ENCODE results near the gene DOHH.

The DOHH gene

DNA sequence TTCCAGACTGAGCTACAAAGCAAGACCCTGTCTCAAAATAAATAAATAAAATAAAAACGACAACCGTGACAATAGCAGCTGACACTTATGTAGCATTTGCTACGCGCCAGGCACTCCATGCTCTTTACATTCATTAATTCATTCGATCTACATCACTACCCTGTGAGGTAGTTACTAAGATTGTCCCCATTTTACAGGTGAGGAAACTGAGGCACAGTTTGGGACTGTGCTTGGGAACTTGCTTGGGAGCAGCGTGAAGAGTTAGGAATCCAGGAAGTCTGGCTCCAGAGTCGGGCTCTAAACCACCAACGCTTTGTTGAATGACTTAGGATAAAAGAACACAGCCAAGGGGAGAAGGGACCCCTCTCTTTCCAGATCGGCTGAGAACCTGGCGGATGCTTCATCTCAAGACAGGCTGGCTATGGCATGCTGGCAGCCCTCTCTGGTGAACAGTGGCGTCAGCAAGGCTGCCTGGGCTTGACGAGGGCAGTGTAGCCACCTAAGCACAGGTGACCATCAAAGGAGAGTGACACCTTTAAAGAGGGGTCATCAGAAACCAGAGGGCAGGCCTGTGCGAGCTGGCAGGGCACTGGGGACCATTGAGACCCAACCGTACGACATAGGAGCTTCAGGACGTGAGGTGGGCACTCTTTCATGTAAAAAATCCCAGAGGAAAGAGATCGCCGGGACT, 591 bp downstream of the DOHH start:
- no peak for DNase-seq

GRCh38 chr19:3497757-3498520, 2.5 kb downstream of the DOHH start:
- no peak for DNase-seq

DNA sequence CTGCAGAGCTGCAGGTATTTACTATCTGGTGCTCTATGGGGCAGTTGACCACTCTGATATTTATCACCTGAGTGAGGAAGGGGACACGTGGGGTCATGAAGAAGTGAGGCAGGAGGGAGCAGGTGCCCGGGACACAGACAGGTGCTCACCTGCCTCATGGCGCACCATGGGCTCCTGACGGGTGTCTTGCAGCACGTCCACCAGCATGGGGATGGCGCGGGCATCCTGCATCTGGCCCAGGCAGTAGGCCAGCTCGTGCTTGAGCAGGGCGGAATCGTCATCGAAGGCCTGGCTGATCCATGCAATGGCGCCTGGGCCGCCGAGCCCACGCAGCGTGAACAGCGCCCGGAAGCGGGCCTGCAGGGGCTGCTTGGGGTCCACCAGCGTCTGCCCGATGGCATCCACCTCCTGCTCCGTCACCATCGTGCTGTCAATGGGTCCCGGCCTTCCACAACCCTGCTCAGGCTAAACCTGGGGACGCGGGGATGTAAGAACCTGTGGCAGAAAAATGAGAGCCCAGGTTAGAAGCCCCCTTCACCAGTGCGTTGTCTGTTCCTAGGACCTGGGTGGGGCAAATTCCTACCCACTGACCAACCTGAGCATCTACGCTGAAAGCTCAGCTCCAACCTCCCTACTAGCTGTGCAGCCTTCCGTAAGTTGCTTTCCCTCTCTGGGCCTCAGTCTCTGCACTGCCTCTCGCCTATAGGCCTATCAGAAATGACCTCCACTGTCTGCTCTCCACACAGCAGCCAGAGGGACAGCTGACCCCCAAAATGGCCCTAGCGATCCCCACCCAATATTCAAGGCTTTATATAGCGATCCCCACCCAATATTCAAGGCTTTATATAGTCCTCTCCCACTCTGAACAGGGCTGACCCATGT, 3.8 kb downstream of the DOHH start:
- DNase-seq = no peak

DNA sequence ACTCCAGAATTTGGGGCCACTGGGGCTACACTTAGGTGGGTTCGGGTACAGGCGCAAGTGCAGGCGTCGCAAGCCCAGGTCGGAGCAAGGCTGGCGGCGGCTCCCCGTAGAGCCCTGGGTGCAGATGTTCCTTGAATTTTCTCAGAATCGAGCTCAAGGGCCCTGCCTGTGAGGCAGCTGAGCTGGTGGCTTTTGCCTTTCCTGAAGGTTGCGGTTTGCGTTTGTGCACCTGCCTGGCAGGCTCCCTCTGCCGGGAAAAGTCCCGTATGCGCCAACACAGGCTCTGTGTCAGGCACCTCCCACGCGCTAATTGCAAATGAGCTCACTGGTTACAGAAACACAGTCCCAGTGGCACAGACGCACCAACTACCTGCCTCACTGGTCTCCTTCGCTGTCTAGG, 5.9 kb downstream of the DOHH start:
- peak; percentile 24 for DNase-seq

DNA sequence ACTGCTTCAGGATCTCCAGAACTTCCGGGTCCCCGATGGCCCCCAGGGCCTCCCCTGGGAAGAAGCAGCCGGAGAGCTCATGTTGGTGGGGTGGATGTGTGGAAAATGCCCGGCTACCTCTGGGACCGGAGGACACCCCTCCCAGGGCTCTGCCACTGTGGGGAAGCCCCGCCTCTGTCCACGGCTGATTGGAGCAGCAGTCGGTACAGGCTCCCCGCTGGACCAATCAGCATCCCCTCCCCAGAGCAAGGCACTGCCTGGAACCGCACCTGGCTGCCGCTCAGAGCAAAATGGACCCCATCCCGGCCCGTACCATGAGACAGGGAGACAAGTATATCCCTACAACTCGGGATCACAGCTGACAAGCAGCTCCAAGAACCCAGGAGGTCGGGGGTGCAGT, 6.4 kb downstream of the DOHH start:
- no peak for DNase-seq

DNA sequence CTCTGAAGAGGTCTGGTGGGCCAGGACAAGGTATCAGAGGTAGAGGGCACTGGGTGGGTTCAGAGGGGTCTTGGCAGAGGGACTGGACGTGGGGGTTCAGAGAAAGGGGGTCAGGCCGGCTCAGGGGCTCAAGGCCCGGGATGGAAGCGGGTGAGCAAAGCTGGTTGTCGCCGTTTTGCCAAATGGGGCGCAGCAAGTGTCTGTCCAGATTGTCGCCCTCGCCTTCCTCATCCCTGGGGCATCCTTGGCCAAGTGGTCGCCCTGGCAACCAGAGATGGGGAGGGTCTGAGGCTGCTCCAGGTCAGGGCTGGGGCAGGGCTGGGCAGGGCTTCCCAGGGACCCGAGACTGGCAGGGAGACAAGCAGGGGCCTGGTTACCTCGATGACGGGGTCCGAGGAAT, 6.8 kb downstream of the DOHH start:
- DNase-seq = no peak

DNA sequence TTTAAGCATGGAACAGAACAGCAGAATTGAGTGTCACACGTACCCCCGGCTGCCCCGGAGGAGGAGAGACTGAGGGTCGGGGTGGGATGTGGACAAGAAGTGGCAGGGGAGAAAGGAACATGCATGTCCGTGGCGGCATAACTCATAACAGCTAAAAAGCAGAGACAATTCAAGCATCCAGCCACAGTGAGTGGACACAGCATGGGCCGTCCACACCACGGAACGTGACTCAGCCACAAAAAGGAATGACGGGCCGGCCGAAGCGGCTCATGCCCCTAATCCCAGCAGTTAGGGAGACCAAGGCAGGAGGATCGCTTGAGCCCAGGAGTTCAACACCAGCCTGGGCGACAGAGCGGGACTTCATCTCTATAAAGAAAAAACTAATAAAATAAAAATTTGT, 7.6 kb downstream of the DOHH start:
- DNase-seq = no peak

DNA sequence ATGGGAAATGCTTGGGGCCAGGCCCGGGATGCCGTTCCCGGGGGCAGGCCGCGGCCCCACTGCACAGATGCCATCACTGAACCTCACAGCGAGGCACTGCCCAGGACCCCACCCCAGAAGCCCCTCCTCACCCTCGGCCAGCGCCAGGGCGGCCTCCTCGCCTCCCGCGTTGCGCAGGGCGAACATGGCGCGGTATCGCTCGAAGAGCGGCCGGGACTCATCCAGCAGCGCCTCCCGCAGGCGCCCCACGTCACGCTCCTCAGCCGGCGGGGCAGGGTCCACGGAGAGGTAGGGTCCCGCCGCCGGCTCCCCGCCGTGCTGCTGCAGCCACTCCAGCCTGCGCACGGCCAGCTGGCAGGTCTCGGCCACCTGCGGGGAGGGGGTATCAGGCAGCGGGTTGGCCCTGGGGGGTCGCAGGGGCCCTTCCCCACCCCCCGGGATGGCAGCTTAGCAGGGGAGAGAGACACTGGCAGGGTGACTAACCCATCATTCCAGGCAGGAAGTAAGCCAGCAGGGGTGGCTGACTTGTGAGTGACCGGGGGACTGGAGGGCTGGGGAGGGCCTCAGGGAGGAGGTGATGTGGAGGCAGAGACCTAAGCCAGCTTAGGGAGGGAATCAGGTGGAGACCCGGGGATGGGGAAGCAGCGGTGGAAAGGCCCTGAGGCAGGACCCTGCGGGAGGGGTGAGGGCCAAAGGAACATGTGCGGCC, 8.2 kb downstream of the DOHH start:
- DNase-seq = no peak

DNA sequence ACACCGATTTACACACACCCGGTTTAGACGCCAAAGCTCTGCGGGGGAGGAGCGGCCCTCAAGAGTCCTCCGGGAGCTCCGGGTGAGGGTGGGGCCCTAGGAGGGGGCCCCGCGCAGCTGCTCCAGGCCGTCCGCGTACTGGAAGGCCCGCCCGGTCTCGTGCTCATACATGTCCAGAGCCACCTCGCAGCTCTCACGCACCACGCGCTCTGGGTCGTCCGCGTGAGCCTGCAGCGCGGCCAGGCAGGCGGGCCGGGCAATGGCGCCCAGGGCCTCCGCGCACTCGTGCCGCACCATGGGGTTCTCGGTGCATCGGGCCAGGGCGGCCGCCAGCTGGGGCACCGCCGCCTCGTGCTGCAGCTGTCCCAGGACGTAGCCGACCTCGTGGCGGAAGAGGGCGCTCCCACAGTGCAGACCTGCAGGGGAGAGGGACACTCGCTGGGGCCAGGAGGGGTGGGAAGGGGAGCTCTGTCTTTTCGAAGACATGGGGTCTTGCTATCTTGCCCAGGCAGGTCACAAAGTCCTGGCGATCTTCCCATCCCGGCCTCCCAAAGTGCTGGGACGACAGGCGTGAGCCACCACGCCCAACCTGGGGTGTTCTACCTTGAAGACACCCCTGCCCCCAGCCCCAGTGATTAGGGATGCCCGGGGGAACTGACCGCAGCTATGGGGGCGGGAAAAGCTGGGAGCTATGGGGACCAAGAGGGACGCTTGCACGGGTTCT, 8.9 kb downstream of the DOHH start:
- DNase-seq = no peak

- DNase-seq = no peak
Measured at GRCh38 chr19:3483226-3483628, 17.2 kb downstream of the DOHH start, which contains the start of gene SMIM44. SMIM44 (minus strand) TSS chr19:3483441; CDS start chr19:3483403, 38 bp downstream.

- no peak for DNase-seq
Measured at GRCh38 chr19:3482507-3483225, 17.8 kb downstream of the DOHH start.

GRCh38 chr19:3481241-3482090, 19.0 kb downstream of the DOHH start:
- no peak for DNase-seq

DNA sequence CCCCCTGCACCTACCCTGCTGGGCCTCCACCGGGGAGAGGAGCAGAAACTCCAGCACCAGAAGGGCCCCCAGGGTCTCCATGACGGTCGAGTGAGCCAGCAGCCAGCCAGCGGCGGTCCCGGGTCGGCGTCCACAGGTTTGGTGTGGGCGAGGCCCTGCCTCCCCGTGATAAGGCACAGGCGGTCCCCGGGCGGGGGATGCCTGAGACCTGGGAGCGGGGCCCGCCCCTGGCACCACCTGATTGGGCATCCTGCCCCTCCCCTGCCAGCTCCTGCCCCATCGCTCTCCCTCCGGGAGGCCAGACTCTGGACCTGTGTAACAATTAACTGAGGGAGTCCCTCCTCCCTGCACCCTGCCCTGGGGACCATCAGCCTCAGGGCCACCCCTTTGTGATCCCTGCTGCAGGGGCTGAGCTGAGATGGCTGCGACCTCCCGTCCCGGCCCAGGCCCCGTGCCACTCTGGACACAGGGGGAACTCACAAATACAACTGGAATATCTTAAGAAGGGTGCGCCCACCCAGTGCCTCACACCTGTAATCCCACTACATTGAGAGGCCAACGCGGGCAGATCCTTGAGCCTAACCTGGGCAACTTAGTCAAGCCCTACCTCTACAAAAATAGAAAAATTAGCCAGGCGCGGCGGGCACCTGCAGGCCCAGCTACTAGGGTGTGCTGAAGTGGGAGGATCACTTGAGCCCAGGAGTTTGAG, 19.9 kb downstream of the DOHH start, which contains the start of gene SMIM24:
TSS of gene SMIM24 (minus strand) at position 143 of the 709 bp plus-strand sequence. CDS start at position 81, 62 bp downstream.
- DNase-seq = no peak

DNA sequence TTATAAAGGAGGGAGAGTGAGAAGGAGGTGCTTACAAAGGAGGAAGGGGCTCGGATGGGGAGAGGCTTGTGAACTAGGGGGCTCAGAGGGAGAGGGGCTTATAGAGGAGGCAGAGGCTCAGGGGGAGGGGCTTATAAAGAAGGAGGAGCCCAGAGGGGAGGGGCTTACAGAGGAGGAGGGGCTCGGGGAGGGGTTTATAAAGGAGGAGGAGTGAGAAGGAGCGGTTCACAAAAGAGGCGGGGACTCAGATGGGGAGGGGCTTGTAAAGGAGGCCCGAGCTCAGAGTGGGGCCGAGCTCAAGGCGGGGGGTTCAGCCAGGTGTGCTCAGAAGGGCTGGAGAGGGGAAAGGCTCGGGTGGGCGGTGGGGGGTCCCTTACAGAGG, 20.6 kb downstream of the DOHH start:
- DNase-seq = no peak

DNA sequence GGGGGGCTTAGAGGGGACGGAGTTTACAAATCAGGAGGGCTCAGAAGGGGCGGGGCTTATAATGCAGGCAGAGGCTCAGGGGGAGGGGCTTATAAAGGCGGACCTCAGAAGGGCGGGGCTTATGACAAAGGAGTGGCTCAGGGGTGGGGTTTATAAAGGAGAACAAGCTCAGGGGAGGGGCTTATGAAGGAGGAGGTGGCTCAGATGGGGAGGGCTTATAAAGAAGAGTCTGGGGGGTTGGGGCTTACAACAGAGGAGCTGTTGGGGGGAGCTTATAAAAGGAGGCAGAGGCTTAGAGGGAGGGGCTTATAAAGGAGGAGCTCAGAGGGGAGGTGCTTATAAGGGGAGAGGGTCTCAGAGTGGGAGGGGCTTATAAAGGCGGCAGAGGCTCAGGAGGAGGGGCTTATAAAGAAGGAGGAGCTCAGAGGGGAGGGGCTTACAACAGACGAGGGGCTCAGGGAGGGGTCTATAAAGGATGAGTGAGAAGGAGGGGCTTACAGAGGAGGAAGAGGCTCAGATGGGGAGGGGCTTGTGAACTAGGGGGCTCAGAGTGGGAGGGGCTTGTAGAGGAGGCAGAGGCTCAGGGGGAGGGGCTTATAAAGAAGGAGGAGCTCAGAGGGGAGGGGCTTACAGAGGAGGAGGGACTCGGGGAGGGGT, 21.2 kb downstream of the DOHH start:
- no peak for DNase-seq

- no peak for DNase-seq
Measured at GRCh38 chr19:3478409-3479176, 21.9 kb downstream of the DOHH start.

- no peak for DNase-seq
Measured at GRCh38 chr19:3477951-3478350, 22.5 kb downstream of the DOHH start.

GRCh38 chr19:3477506-3477905, 23.0 kb downstream of the DOHH start:
- DNase-seq = no peak

All from activated effector memory CD4-positive, alpha-beta T cell treated with Interleukin-2 at 50 U/mL for 16 hours (primary cell).